ENCODE measurements around the gene FTSJ1. TPM values are rescaled to one million over a fixed set of nuclear protein-coding genes. Genes with fewer than 3 reads are reported as not detected.

FTSJ1 gene
- total RNA-seq, 3 donors from 2014 or later = 22.1 to 22.8 (median 22.7) TPM

- no peaks in the 10 kb centered on the region for H3K4me1 ChIP-seq (ENCODE audit: low read depth)
- no peak for TF ChIP-seq CTCF (IDR thresholded peaks at IDR 0.05)
- H3K36me3 ChIP-seq (ENCODE audit: low read depth) = no peaks in the 10 kb centered on the region
- no peaks in the 10 kb centered on the region for H3K9me3 ChIP-seq
- DNase-seq = no peak
- H3K4me3 ChIP-seq = no peak overlapping the region
- intact Hi-C loops (cut with DNase I, micrococcal nuclease) = no loop called here
- ATAC-seq = no peak
Measured at GRCh38 chrX:48472851-48473703, 2.9 kb upstream of the FTSJ1 start.

- DNase-seq = no peak
- no peaks in the 10 kb centered on the region for H3K4me1 ChIP-seq (ENCODE audit: low read depth)
- H3K36me3 ChIP-seq (ENCODE audit: low read depth) = no peaks in the 10 kb centered on the region
- TF ChIP-seq CTCF (IDR thresholded peaks at IDR 0.05) = no peak
- no peak for ATAC-seq
- H3K9me3 ChIP-seq = no peaks in the 10 kb centered on the region
- intact Hi-C loops (cut with DNase I, micrococcal nuclease) = no loop called here
- H3K4me3 ChIP-seq = no peak overlapping the region
Measured at GRCh38 chrX:48473704-48473990, 2.4 kb upstream of the FTSJ1 start.

- TF ChIP-seq CTCF (IDR thresholded peaks at IDR 0.05) = no peak
- intact Hi-C loops (cut with DNase I, micrococcal nuclease) = no loop called here
- ATAC-seq (no peak), DNase-seq (no peak)
- Histone ChIP-seq H3K36me3 (ENCODE audit: low read depth) (no peaks in the 10 kb centered on the region), H3K4me3 (no peak overlapping the region), H3K9me3 (no peaks in the 10 kb centered on the region), H3K4me1 (ENCODE audit: low read depth) (no peaks in the 10 kb centered on the region)
Measured at GRCh38 chrX:48474127-48474526, 1.9 kb upstream of the FTSJ1 start.

GRCh38 chrX:48474581-48474980, 1.4 kb upstream of the FTSJ1 start:
- TF ChIP-seq CTCF (IDR thresholded peaks at IDR 0.05) = no peak
- Histone ChIP-seq H3K4me1 (ENCODE audit: low read depth) (no peaks in the 10 kb centered on the region), H3K9me3 (no peaks in the 10 kb centered on the region), H3K36me3 (ENCODE audit: low read depth) (no peaks in the 10 kb centered on the region), H3K4me3 (no peak overlapping the region)
- DNase-seq (no peak), ATAC-seq (no peak)
- intact Hi-C loops (cut with DNase I, micrococcal nuclease) = no loop called here

GRCh38 chrX:48475296-48475695, 703 bp upstream of the FTSJ1 start:
- H3K9me3 ChIP-seq = no peaks in the 10 kb centered on the region
- TF ChIP-seq CTCF (IDR thresholded peaks at IDR 0.05) = no peak
- H3K4me3 ChIP-seq = no peak overlapping the region
- intact Hi-C loops (cut with DNase I, micrococcal nuclease) = no loop called here
- no peaks in the 10 kb centered on the region for H3K4me1 ChIP-seq (ENCODE audit: low read depth)
- DNase-seq (peak in 1 of 3 donors; percentile 25), ATAC-seq (peak; percentile 44)
- no peaks in the 10 kb centered on the region for H3K36me3 ChIP-seq (ENCODE audit: low read depth)

All from mucosa of descending colon (tissue), 3 donors.